Measurements from ENCODE around the gene TP53I13.
A peak's percentile ranks its signal among the peaks of the same experiment; 100 is the strongest.

Gene TP53I13

GRCh38 chr17:29594519-29595090 is 26.1 kb downstream of the TP53I13 start:
- H3K4me3 ChIP-seq (ENCODE audit: low read depth, low read length), result peak overlapping the region; percentile 47
- DNase-seq (ENCODE audit: low read depth), result no peak
- TF ChIP-seq, protein P1, sequence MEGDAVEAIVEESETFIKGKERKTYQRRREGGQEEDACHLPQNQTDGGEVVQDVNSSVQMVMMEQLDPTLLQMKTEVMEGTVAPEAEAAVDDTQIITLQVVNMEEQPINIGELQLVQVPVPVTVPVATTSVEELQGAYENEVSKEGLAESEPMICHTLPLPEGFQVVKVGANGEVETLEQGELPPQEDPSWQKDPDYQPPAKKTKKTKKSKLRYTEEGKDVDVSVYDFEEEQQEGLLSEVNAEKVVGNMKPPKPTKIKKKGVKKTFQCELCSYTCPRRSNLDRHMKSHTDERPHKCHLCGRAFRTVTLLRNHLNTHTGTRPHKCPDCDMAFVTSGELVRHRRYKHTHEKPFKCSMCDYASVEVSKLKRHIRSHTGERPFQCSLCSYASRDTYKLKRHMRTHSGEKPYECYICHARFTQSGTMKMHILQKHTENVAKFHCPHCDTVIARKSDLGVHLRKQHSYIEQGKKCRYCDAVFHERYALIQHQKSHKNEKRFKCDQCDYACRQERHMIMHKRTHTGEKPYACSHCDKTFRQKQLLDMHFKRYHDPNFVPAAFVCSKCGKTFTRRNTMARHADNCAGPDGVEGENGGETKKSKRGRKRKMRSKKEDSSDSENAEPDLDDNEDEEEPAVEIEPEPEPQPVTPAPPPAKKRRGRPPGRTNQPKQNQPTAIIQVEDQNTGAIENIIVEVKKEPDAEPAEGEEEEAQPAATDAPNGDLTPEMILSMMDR (IDR thresholded peaks at IDR 0.05; ENCODE audit: low read depth, low read length, missing control alignments), result no peak
- in situ Hi-C loops (cut with HindIII; ENCODE audit: low sequenced_read_pairs), result no loop called here

DNA sequence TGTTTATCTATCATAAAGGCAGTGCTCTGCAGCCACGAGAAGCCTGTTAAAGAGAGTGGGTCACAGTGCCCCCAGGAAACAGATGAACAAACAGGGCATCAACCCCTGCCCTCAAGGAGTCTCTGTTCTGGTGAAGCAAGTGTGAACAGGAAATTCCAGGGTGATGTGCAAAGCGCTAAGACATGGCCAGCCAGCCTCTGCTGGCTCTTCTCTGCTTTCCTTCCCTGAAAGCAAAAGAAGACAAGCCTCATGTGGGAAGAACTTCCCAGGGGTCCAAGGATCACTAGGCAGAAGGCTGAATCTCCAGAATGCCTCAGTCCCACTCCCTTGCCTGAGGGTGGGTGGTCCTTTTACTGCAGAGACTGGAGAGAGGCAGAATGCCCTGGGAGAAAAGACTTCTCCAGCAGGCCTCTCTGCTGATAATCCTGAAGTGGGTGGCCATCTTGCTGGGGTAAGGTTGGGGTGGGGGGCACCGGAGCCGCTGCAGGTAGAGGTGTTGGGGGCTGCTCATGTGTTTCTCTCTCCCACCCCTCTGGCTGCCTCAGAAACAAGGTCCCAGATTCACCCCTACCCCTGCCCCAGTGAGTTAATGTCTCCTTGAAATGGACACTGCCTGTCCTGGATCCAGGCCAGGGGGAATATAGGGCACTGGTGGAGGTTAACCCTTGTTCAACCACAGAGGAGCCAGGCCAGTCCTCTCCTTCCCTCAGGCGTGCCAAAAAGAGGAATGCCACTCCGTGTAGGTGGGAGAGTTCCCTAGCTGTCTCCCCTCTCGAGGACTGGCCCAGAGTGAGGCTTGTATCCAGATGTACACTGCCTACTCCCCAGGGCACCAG is 26.8 kb downstream of the TP53I13 start:
- in situ Hi-C loops (cut with HindIII; ENCODE audit: low sequenced_read_pairs), result no loop called here
- no peak for DNase-seq (ENCODE audit: low read depth)
- H3K4me3 ChIP-seq (ENCODE audit: low read depth, low read length), result no peak overlapping the region
- TF ChIP-seq, protein P1 (IDR thresholded peaks at IDR 0.05; ENCODE audit: low read depth, low read length, missing control alignments), result no peak

- in situ Hi-C loops (cut with HindIII; ENCODE audit: low sequenced_read_pairs), result no loop called here
Measured at GRCh38 chr17:29595943-29596774, 27.7 kb downstream of the TP53I13 start.

DNA sequence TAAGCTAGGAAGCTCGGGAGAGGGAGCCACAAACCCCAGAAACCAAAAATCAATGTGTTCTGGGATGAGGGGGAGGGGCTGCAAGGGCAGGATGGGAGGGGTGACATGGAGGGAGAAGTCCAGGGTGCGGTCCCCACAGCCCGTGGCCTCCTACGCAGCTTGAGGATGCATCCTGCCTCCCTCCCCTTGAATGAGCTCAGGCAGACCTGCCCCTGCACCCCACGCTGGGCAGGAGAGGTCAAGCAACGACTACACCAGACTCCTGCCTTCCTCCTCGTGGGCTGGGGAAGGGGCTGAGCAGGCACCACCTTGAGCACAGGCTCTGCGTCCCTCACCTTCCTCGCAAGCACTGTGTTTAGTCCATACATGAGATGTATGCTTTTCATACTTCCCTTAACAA is 28.3 kb downstream of the TP53I13 start:
- no peak for DNase-seq (ENCODE audit: low read depth)
- H3K4me3 ChIP-seq (ENCODE audit: low read depth, low read length), result no peak overlapping the region
- in situ Hi-C loops (cut with HindIII; ENCODE audit: low sequenced_read_pairs), result no loop called here
- TF ChIP-seq, protein P1 (IDR thresholded peaks at IDR 0.05; ENCODE audit: low read depth, low read length, missing control alignments), result no peak

More at GRCh38 chr17:29595943-29596774, 27.7 kb downstream of the TP53I13 start:
- TF ChIP-seq, protein P1 (IDR thresholded peaks at IDR 0.05; ENCODE audit: low read depth, low read length, missing control alignments), result no peak
- DNase-seq (ENCODE audit: low read depth), result no peak
- no peak overlapping the region for H3K4me3 ChIP-seq (ENCODE audit: low read depth, low read length)

DNA sequence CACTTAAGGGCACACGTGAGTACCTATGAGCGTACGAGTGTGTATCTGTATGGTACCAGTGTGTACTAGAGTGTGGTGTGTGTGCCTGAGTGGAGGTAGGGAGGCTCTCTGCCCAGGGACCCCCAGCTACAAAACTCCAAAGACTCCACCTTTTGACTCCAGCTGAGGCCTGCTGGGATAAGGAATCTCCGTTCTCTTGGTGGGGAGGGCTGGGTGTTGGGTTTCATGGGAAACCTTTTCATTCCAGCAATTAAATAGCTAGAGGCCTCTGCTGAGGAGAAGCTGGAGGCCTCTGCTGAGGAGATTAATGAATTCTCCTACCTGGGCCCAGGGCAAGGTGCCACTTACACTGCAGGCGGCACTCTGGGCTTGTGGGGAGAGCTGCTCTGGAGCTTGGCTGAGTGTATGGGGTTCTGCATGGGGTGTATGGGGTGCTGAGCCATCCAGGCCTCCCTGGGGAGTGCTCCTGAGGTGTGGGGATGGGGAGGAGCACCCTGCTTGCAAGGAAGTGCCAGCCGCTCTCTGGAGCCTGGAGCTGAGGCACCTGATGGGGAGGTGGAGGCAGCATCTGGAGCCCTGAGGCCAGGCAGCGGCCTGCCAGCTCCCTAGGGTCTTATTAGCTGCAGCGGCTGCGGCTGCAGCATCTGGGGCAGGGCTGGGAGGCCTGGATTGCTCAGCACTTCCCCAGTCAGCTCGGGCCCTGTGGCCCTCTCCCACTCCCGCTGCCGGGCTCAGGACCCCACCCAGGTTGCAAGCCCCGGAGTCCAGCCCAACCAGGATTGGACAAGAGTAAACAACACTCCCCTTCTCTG is 29.1 kb downstream of the TP53I13 start:
- no peak for DNase-seq (ENCODE audit: low read depth)
- H3K4me3 ChIP-seq (ENCODE audit: low read depth, low read length), result no peak overlapping the region
- TF ChIP-seq, protein P1 (IDR thresholded peaks at IDR 0.05; ENCODE audit: low read depth, low read length, missing control alignments), result no peak
- in situ Hi-C loops (cut with HindIII; ENCODE audit: low sequenced_read_pairs), result no loop called here

Measured in astrocyte of the cerebellum (primary cell).